Osteocyte (in vitro differentiated cells): ENCODE measurements around the gene PRKCZ. TPM values are rescaled to one million over a fixed set of nuclear protein-coding genes. Genes with fewer than 3 reads are reported as not detected.

Experiments used
- DNase-seq: peaks from one replicate; pipeline ENCODE4 v3.0.0; 2021; ENCODE audit warnings: mixed read lengths; ENCODE audit not compliant: unreplicated experiment; ENCODE audit errors: extremely low spot score
- H3K27ac Mint-ChIP-seq: one replicate; pipeline ENCODE4 v1.8.0; 2021; ENCODE audit warnings: mild to moderate bottlenecking, mixed read lengths; ENCODE audit not compliant: unreplicated experiment
- H3K27me3 Mint-ChIP-seq: one replicate; pipeline ENCODE4 v1.8.0; 2021; ENCODE audit warnings: mixed read lengths; ENCODE audit not compliant: unreplicated experiment
- H3K36me3 Mint-ChIP-seq: one replicate; pipeline ENCODE4 v1.8.0; 2021; ENCODE audit warnings: mixed read lengths; ENCODE audit not compliant: unreplicated experiment
- H3K4me1 Mint-ChIP-seq: one replicate; pipeline ENCODE4 v1.8.0; 2021; ENCODE audit warnings: mixed read lengths; ENCODE audit not compliant: unreplicated experiment
- H3K4me3 Mint-ChIP-seq: one replicate; pipeline ENCODE4 v1.8.0; 2021; ENCODE audit warnings: mild to moderate bottlenecking, moderate library complexity, mixed read lengths; ENCODE audit not compliant: unreplicated experiment
- H3K9me3 Mint-ChIP-seq: one replicate; pipeline ENCODE4 v1.8.0; 2021; ENCODE audit warnings: mixed read lengths; ENCODE audit not compliant: unreplicated experiment
- total RNA-seq: library from RNA; stranded (reverse); gene quantifications from 2 replicates; pipeline ENCODE4 v1.2.1, GENCODE V29; 2021
- TF ChIP-seq, protein P1 (sequence below): fragments of 200-600 bp; sonication (generic); IDR thresholded peaks from 2 replicates; pipeline ENCODE4 v1.5.0; 2021; ENCODE audit warnings: antibody characterized with exemption, mild to moderate bottlenecking, moderate library complexity

PRKCZ gene
- total RNA-seq, 1 donor from 2014 or later, result 3.1 TPM

GRCh38 chr1:2160451-2161300 lies 110.5 kb downstream of the PRKCZ start:
- Mint-ChIP-seq H3K9me3 (no peaks in the 10 kb centered on the region), H3K27me3 (no peaks in the 10 kb centered on the region), H3K4me3 (no peak overlapping the region), H3K27ac (no peak overlapping the region), H3K4me1 (no peaks in the 10 kb centered on the region), H3K36me3 (no peaks in the 10 kb centered on the region)
- TF ChIP-seq, protein P1, sequence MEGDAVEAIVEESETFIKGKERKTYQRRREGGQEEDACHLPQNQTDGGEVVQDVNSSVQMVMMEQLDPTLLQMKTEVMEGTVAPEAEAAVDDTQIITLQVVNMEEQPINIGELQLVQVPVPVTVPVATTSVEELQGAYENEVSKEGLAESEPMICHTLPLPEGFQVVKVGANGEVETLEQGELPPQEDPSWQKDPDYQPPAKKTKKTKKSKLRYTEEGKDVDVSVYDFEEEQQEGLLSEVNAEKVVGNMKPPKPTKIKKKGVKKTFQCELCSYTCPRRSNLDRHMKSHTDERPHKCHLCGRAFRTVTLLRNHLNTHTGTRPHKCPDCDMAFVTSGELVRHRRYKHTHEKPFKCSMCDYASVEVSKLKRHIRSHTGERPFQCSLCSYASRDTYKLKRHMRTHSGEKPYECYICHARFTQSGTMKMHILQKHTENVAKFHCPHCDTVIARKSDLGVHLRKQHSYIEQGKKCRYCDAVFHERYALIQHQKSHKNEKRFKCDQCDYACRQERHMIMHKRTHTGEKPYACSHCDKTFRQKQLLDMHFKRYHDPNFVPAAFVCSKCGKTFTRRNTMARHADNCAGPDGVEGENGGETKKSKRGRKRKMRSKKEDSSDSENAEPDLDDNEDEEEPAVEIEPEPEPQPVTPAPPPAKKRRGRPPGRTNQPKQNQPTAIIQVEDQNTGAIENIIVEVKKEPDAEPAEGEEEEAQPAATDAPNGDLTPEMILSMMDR, result no peak
- no peak for DNase-seq

DNA sequence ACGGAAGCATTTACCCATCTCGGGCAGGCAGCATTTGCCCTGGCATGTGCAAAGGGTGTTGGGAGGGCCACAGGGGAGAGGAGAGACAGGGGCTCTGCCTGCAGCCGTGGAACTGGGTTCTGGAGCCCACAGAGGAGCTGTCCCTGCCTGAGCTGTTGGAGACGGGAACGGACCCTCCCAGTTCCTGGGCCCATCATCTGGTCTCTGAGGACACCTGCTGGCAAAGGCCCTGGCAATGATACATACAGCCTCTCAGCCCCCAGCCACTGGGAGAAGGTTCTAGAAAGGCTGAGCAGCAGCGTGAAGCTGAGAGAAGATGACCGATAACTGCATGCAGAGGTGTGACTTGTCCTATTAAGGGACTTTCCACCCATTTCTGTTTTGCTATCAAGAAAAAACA lies 113.0 kb downstream of the PRKCZ start:
- H3K4me3 Mint-ChIP-seq, result no peak overlapping the region
- H3K27ac Mint-ChIP-seq, result no peak overlapping the region
- H3K9me3 Mint-ChIP-seq, result no peaks in the 10 kb centered on the region
- TF ChIP-seq, protein P1, result no peak
- no peaks in the 10 kb centered on the region for H3K4me1 Mint-ChIP-seq
- no peak for DNase-seq
- no peaks in the 10 kb centered on the region for H3K27me3 Mint-ChIP-seq
- no peaks in the 10 kb centered on the region for H3K36me3 Mint-ChIP-seq

- Mint-ChIP-seq H3K4me3 (no peak overlapping the region), H3K27ac (no peak overlapping the region), H3K4me1 (no peaks in the 10 kb centered on the region), H3K9me3 (no peaks in the 10 kb centered on the region), H3K36me3 (no peaks in the 10 kb centered on the region), H3K27me3 (peaks cover 5% of the 10 kb centered on the region)
- TF ChIP-seq, protein P1, result no peak
- DNase-seq, result no peak
Measured at GRCh38 chr1:2165646-2166045, 115.4 kb downstream of the PRKCZ start.

- DNase-seq, result no peak
- Mint-ChIP-seq H3K9me3 (no peaks in the 10 kb centered on the region), H3K36me3 (no peaks in the 10 kb centered on the region), H3K27ac (no peak overlapping the region), H3K27me3 (peaks cover 5% of the 10 kb centered on the region), H3K4me3 (no peak overlapping the region), H3K4me1 (no peaks in the 10 kb centered on the region)
- TF ChIP-seq, protein P1, result no peak
Measured at GRCh38 chr1:2166254-2166653, 116.0 kb downstream of the PRKCZ start.

GRCh38 chr1:2166695-2167094 lies 116.5 kb downstream of the PRKCZ start:
- Mint-ChIP-seq H3K27me3 (peaks cover 5% of the 10 kb centered on the region), H3K27ac (no peak overlapping the region)

More at GRCh38 chr1:2166695-2167094, 116.5 kb downstream of the PRKCZ start:
- TF ChIP-seq, protein P1, result no peak
- Mint-ChIP-seq H3K9me3 (no peaks in the 10 kb centered on the region), H3K4me1 (no peaks in the 10 kb centered on the region), H3K36me3 (no peaks in the 10 kb centered on the region), H3K4me3 (no peak overlapping the region)
- no peak for DNase-seq
